ENCODE measurements around the gene CDADC1. TPM values are rescaled to one million over a fixed set of nuclear protein-coding genes. Genes with fewer than 3 reads are reported as not detected.

CDADC1 gene
- total and polyA plus RNA-seq, 2 experiments from 2014 or later, result 1.3 to 9.3 TPM

- no peaks in the 10 kb centered on the region for H3K4me1 ChIP-seq (ENCODE audit: insufficient read depth)
- H3K79me2 ChIP-seq (replicated peaks; ENCODE audit: insufficient read depth), result no peaks in the 10 kb centered on the region
- H3K4me3 ChIP-seq, result no peak overlapping the region
- Mint-ChIP-seq H3K27me3 (ENCODE audit: insufficient read depth, low read depth, poor library complexity) (no peaks in the 10 kb centered on the region), H3K4me1 (no peaks in the 10 kb centered on the region), H3K4me3 (no peak overlapping the region), H3K36me3 (ENCODE audit: low read depth) (no peaks in the 10 kb centered on the region), H3K27ac (no peak overlapping the region), H3K9me3 (no peaks in the 10 kb centered on the region)
- H3F3A ChIP-seq (replicated peaks; ENCODE audit: low read depth), result no peaks in the 10 kb centered on the region
- no peak overlapping the region for H2AFZ ChIP-seq
- ATAC-seq, result no peak
- H3K4me2 ChIP-seq, result no peak overlapping the region
- no peaks in the 10 kb centered on the region for H3K9me2 ChIP-seq (ENCODE audit: insufficient read depth)
- no peak for TF ChIP-seq STAT1 (IDR thresholded peaks at IDR 0.05; ENCODE audit: unreplicated experiment)
- H3K27ac ChIP-seq (ENCODE audit: low read depth), result no peak overlapping the region
- H4K20me1 ChIP-seq (replicated peaks; ENCODE audit: insufficient read depth), result no peaks in the 10 kb centered on the region
- no peak for DNase-seq (ENCODE audit: low spot score)
- no peaks in the 10 kb centered on the region for H3K36me3 ChIP-seq (ENCODE audit: insufficient read depth)
- H3K27me3 ChIP-seq (ENCODE audit: insufficient read depth), result no peaks in the 10 kb centered on the region
Measured at GRCh38 chr13:49322702-49323101, 75.0 kb downstream of the CDADC1 start.

- no peak overlapping the region for H3K4me2 ChIP-seq
- no peaks in the 10 kb centered on the region for H3F3A ChIP-seq (replicated peaks; ENCODE audit: low read depth)
- H2AFZ ChIP-seq, result no peak overlapping the region
- no peak for DNase-seq (ENCODE audit: low spot score)
- H4K20me1 ChIP-seq (replicated peaks; ENCODE audit: insufficient read depth), result no peaks in the 10 kb centered on the region
- H3K27me3 ChIP-seq (ENCODE audit: insufficient read depth), result no peaks in the 10 kb centered on the region
- H3K4me1 ChIP-seq (ENCODE audit: insufficient read depth), result no peaks in the 10 kb centered on the region
- no peaks in the 10 kb centered on the region for H3K36me3 ChIP-seq (ENCODE audit: insufficient read depth)
- H3K9me3 Mint-ChIP-seq, result no peaks in the 10 kb centered on the region
- no peak overlapping the region for H3K27ac ChIP-seq (ENCODE audit: low read depth)
- no peaks in the 10 kb centered on the region for H3K4me1 Mint-ChIP-seq
- no peaks in the 10 kb centered on the region for H3K27me3 Mint-ChIP-seq (ENCODE audit: insufficient read depth, low read depth, poor library complexity)
- no peak overlapping the region for H3K27ac Mint-ChIP-seq
- no peaks in the 10 kb centered on the region for H3K36me3 Mint-ChIP-seq (ENCODE audit: low read depth)
- ATAC-seq, result no peak
- no peak overlapping the region for H3K4me3 Mint-ChIP-seq
- H3K9me2 ChIP-seq (ENCODE audit: insufficient read depth), result no peaks in the 10 kb centered on the region
- H3K79me2 ChIP-seq (replicated peaks; ENCODE audit: insufficient read depth), result no peaks in the 10 kb centered on the region
- H3K4me3 ChIP-seq, result no peak overlapping the region
- TF ChIP-seq ZNF462 (CRISPR knock-in tag; IDR thresholded peaks at IDR 0.05), result no peak
- no peak for TF ChIP-seq NANOG (IDR thresholded peaks at IDR 0.05; ENCODE audit: borderline replicate concordance)
- no peak for TF ChIP-seq EZH2 (IDR thresholded peaks at IDR 0.05; ENCODE audit: low read depth, unreplicated experiment)
- no peak for TF ChIP-seq ZNF114 (CRISPR knock-in tag; IDR thresholded peaks at IDR 0.05)
- TF ChIP-seq REST (IDR thresholded peaks at IDR 0.05; ENCODE audit: unreplicated experiment), result no peak
- TF ChIP-seq ETS1 (IDR thresholded peaks at IDR 0.05), result no peak
- no peak for TF ChIP-seq STAT1 (IDR thresholded peaks at IDR 0.05; ENCODE audit: unreplicated experiment)
- TF ChIP-seq POLR2AphosphoS5 (IDR thresholded peaks at IDR 0.05; ENCODE audit: low read depth), result no peak
- TF ChIP-seq CTCF (conservative IDR thresholded peaks at IDR 0.05; ENCODE audit: low read depth in 2 of 2), result no peak
- TF ChIP-seq ZNF331 (CRISPR knock-in tag; IDR thresholded peaks at IDR 0.05; ENCODE audit: low read depth), result no peak
Measured at GRCh38 chr13:49323344-49323743, 75.6 kb downstream of the CDADC1 start.
